GM12878 (cell line): ENCODE measurements around the gene CCL2. TPM values are rescaled to one million over a fixed set of nuclear protein-coding genes. Genes with fewer than 3 reads are reported as not detected.

ENCODE experiments used
- ATAC-seq: fragments of 200-7000 bp; cut with Tn5 transposase; 3 replicates; pipeline ENCODE4 v1.9.1; 2020; ENCODE audit warnings: mild to moderate bottlenecking, moderate library complexity
- BruUV-seq: library from RNA; stranded (reverse); fragments of 400-500 nt; replicated peaks from 2 replicates; lab custom pipeline; 2021; lab: Mats Ljungman, UMichigan
- CTCF ChIA-PET: fragments of 300-600 bp; sonication (Branson Sonifier 250); formaldehyde crosslinking; extraction: SDS; loops from one replicate; lab custom pipeline; 2021; ENCODE audit warnings: inconsistent platforms; lab: Yijun Ruan, JAX
- POLR2A ChIA-PET: fragments of 350-600 bp; formaldehyde crosslinking; extraction: SDS; loops from one replicate; lab custom pipeline; 2021; ENCODE audit warnings: inconsistent platforms; lab: Charles Lee
- RAD21 ChIA-PET: fragments of 300-600 bp; sonication (Branson Sonifier 250); formaldehyde crosslinking; loops from one replicate; lab custom pipeline; 2023; ENCODE audit warnings: antibody characterized with exemption; ENCODE audit not compliant: unreplicated experiment; lab: Charles Lee
- SMC1A ChIA-PET: fragments of 300-600 bp; sonication (Branson Sonifier 250); formaldehyde crosslinking; loops from one replicate; lab custom pipeline; 2023; ENCODE audit not compliant: unreplicated experiment, uncharacterized antibody; lab: Charles Lee
- DNase-seq: peaks from one replicate; pipeline ENCODE4 v3.0.0-alpha.2; 2011; ENCODE audit warnings: low read depth, low spot score
- FAIRE-seq: peaks from 3 replicates; lab custom pipeline; 2011; peaks lifted over from hg19 to GRCh38; lab: Jason Lieb, UNC
- H2AFZ ChIP-seq: 2 replicates; pipeline ENCODE4 v1.6.0; 2011; ENCODE audit warnings: low read depth, low read length, control low read depth; ENCODE audit not compliant: control insufficient read depth
- H3K27ac ChIP-seq: 2 replicates; pipeline ENCODE4 v1.5.1; 2011; ENCODE audit warnings: control low read depth; ENCODE audit not compliant: control insufficient read depth, insufficient read depth
- H3K27me3 ChIP-seq, 2 experiments: replicated peaks in 1 of 2; 2 replicates each; pipeline versions ENCODE4 v1.6.0 to v1.6.1; 2011; ENCODE audit warnings: low read length in 1 of 2; ENCODE audit not compliant: control insufficient read depth in 2 of 2, insufficient read depth in 2 of 2
- H3K36me3 ChIP-seq, 2 experiments: 2 replicates each; pipeline ENCODE4 v1.5.1; 2011; ENCODE audit warnings: low read length in 1 of 2; ENCODE audit not compliant: control insufficient read depth in 2 of 2, insufficient read depth in 2 of 2
- H3K4me1 ChIP-seq: 2 replicates; pipeline ENCODE4 v1.6.1; 2011; ENCODE audit warnings: mild to moderate bottlenecking, low read length, moderate library complexity, mixed read lengths; ENCODE audit not compliant: control insufficient read depth, insufficient read depth
- H3K4me2 ChIP-seq: 2 replicates; pipeline ENCODE4 v1.6.0; 2011; ENCODE audit warnings: control low read depth; ENCODE audit not compliant: control insufficient read depth, insufficient read depth
- H3K4me3 ChIP-seq: fragments of 200-600 bp; sonication (generic); 2 replicates; pipeline ENCODE4 v1.5.1; 2016
- H3K79me2 ChIP-seq: 2 replicates; pipeline ENCODE4 v1.6.0; 2011; ENCODE audit warnings: low read length; ENCODE audit not compliant: control insufficient read depth, insufficient read depth
- H3K9ac ChIP-seq: 2 replicates; pipeline ENCODE4 v1.8.0; 2011; ENCODE audit warnings: low read length, control low read depth, mixed read lengths; ENCODE audit not compliant: control insufficient read depth, insufficient read depth
- H3K9me3 ChIP-seq: replicated peaks from 3 replicates; pipeline ENCODE4 v1.5.1; 2011; ENCODE audit warnings: mild to moderate bottlenecking, low read length; ENCODE audit not compliant: control insufficient read depth, insufficient read depth
- H4K20me1 ChIP-seq: 2 replicates; pipeline ENCODE4 v1.6.0; 2011; ENCODE audit not compliant: control insufficient read depth, insufficient read depth
- BMI1 ChIP-seq: fragments of 450-650 bp; IDR thresholded peaks from 2 replicates; pipeline ENCODE4 v1.6.1; 2016; ENCODE audit warnings: mild to moderate bottlenecking, moderate library complexity, borderline replicate concordance
- GABPA ChIP-seq: IDR thresholded peaks from 2 replicates; pipeline ENCODE4 v1.6.1; 2014; ENCODE audit warnings: antibody characterized with exemption, low read depth, mild to moderate bottlenecking, inconsistent platforms
- NFYA ChIP-seq: IDR thresholded peaks from 2 replicates; pipeline ENCODE4 v1.6.1; 2011; ENCODE audit warnings: low read depth, mild to moderate bottlenecking, low read length, improper control_type of control experiment, borderline replicate concordance
- POLR2AphosphoS5 ChIP-seq: IDR thresholded peaks from 2 replicates; pipeline ENCODE4 v1.6.1; 2011; ENCODE audit warnings: mild to moderate bottlenecking, low read length, inconsistent platforms
- POU2F2 ChIP-seq: IDR thresholded peaks from 3 replicates; pipeline ENCODE4 v1.6.1; 2011; ENCODE audit warnings: low read depth, mild to moderate bottlenecking, low read length, borderline replicate concordance
- SMC3 ChIP-seq: IDR thresholded peaks from 2 replicates; pipeline ENCODE4 v1.6.1; 2011; ENCODE audit warnings: low read length, improper control_type of control experiment, borderline replicate concordance
- SP1 ChIP-seq: IDR thresholded peaks from one replicate; pipeline ENCODE4 v1.6.1; 2011; ENCODE audit warnings: low read depth, low read length
- TAF1 ChIP-seq: IDR thresholded peaks from 2 replicates; pipeline ENCODE4 v1.6.1; 2011; ENCODE audit warnings: mild to moderate bottlenecking, low read depth, low read length, borderline replicate concordance
- TCF7 ChIP-seq: IDR thresholded peaks from 2 replicates; pipeline ENCODE4 v1.6.1; 2014; ENCODE audit warnings: antibody characterized with exemption, borderline replicate concordance
- WGBS: methylation state at CpG from one replicate; pipeline ENCODE4 v1.1.6; 2016; ENCODE audit warnings: low lambda C conversion rate; ENCODE audit not compliant: insufficient replicate concordance, insufficient coverage; ENCODE audit errors: missing lambda C conversion rate; 5-methylcytosine and 5-hydroxymethylcytosine counted together
- in situ Hi-C: fragments of 300-500 bp; cut with MboI; formaldehyde crosslinking; loops from 9 replicates; pipeline ENCODE4 v1.14.3; 2018; ENCODE audit warnings: mixed read lengths
- intact Hi-C: fragments of 100-400 bp; cut with micrococcal nuclease; formaldehyde crosslinking; loops from one replicate; pipeline ENCODE4 v1.14.2; 2022; ENCODE audit not compliant: unreplicated experiment
- polyA plus RNA-seq, 11 experiments: library from polyadenylated mRNA; depleted of rRNA in 4 of 11; unstranded in 6 of 11; stranded (reverse) in 5 of 11; fragments of >200 nt; fragmentation: Nextera tagmentation in 4 of 11; fragmentation: Illumina TruSeq in 1 of 11; extraction: Ambion mirVana in 4 of 11; extraction: Trizol in 1 of 11; gene quantifications; 1 replicate in 1 of 11; 2 replicates in 10 of 11; pipeline versions ENCODE4 v1.2.1 to v1.2.3, GENCODE V29; 2011 to 2016; ENCODE audit warnings: inconsistent platforms in 2 of 11, missing spikeins in 2 of 11, low read depth in 1 of 11
- total RNA-seq, 4 experiments: library from RNA; depleted of rRNA in 3 of 4; stranded (reverse); fragments of >200 nt in 3 of 4; fragmentation: Illumina TruSeq in 1 of 4; extraction: Trizol in 1 of 4; gene quantifications; 2 replicates each; pipeline versions ENCODE4 v1.2.1 to v1.2.3, GENCODE V29; 2013 to 2021
- TF ChIP-seq, protein P1 (sequence below): IDR thresholded peaks from 2 replicates; pipeline ENCODE4 v1.6.1; 2012; ENCODE audit warnings: low read length, inconsistent platforms
- TF ChIP-seq, protein P2 (sequence below): fragments of 450-650 bp; formaldehyde crosslinking; IDR thresholded peaks from 2 replicates; pipeline ENCODE4 v1.4.0; 2022; ENCODE audit warnings: mild to moderate bottlenecking, moderate library complexity
- TF ChIP-seq, protein P3 (sequence below): fragments of 450-650 bp; IDR thresholded peaks from 2 replicates; pipeline ENCODE4 v1.6.1; 2014; ENCODE audit warnings: mild to moderate bottlenecking

Gene CCL2
- total and polyA plus RNA-seq, 10 of the 15 experiments (the other 5 are each of a cell fraction or from before 2014, with no cell fraction given), result 0.16 to 0.18 TPM; not detected in 8

DNA sequence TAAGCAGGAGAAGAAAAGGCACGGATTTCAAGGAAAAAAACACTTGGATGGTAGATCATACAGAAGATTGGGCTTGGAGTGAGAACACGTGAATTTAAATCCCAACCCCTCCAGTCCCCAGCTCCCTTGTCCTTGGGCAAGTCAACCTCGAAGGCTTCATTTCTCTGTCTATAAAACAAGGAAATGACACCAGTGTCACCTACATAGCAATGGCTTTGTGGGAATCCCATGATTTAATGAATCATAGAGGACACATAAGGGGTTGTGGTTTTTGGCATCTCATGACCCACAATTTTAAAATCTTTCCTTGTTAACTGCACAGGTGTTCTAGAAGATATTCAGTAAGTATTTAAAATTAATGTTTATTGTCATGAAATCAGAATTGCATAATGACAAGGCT, 8.2 kb upstream of the CCL2 start (continued):
- TF ChIP-seq SP1, result no peak

DNA sequence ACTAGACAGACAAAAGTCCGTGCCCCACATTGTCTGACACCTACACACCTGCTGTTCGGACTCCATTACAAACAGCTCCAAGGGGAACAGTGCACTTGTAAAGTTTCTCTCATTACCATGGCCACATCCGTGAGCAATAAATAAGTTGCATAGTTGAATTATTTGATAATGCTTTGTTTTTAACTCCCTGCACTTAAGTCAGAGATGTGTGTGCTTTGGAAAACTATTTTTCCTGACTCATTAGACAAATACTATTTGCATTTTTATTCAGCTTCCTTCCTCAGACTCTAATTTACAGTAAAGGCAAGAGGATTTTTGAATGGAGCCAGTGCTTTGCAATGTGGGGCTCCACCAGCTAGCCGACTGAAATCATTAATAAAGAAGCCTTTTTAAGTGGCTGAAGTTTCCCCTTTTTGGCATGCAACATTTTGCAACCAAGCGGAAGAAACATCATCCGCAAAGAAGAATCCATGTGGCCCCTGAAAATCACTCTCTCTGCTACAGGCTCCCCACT, 6.5 kb upstream of the CCL2 start:
- intact Hi-C loops, result no loop called here
- Histone ChIP-seq H3K9ac (no peak overlapping the region), H3K27ac (no peak overlapping the region), H3K27me3 (peaks cover 1 to 2% of the 10 kb centered on the region in 2 experiments; a peak in 2 of 4 replicates), H3K4me1 (peaks cover 22% of the 10 kb centered on the region), H3K9me3 (no peaks in the 10 kb centered on the region; the same call in 2 of the 3 replicates), H2AFZ (no peak overlapping the region), H3K36me3 (no peaks in the 10 kb centered on the region), H4K20me1 (no peaks in the 10 kb centered on the region), H3K79me2 (no peaks in the 10 kb centered on the region), H3K4me2 (no peak overlapping the region), H3K4me3 (no peak overlapping the region)
- no TSS peak for BruUV-seq
- TF ChIP-seq TCF7 (no peak), NFYA (no peak), GABPA (no peak), SMC3 (no peak), BMI1 (no peak), POLR2AphosphoS5 (no peak), POU2F2 (no peak), TAF1 (no peak)
- TF ChIP-seq, protein P1, sequence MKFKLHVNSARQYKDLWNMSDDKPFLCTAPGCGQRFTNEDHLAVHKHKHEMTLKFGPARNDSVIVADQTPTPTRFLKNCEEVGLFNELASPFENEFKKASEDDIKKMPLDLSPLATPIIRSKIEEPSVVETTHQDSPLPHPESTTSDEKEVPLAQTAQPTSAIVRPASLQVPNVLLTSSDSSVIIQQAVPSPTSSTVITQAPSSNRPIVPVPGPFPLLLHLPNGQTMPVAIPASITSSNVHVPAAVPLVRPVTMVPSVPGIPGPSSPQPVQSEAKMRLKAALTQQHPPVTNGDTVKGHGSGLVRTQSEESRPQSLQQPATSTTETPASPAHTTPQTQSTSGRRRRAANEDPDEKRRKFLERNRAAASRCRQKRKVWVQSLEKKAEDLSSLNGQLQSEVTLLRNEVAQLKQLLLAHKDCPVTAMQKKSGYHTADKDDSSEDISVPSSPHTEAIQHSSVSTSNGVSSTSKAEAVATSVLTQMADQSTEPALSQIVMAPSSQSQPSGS, result no peak
- TF ChIP-seq, protein P2, sequence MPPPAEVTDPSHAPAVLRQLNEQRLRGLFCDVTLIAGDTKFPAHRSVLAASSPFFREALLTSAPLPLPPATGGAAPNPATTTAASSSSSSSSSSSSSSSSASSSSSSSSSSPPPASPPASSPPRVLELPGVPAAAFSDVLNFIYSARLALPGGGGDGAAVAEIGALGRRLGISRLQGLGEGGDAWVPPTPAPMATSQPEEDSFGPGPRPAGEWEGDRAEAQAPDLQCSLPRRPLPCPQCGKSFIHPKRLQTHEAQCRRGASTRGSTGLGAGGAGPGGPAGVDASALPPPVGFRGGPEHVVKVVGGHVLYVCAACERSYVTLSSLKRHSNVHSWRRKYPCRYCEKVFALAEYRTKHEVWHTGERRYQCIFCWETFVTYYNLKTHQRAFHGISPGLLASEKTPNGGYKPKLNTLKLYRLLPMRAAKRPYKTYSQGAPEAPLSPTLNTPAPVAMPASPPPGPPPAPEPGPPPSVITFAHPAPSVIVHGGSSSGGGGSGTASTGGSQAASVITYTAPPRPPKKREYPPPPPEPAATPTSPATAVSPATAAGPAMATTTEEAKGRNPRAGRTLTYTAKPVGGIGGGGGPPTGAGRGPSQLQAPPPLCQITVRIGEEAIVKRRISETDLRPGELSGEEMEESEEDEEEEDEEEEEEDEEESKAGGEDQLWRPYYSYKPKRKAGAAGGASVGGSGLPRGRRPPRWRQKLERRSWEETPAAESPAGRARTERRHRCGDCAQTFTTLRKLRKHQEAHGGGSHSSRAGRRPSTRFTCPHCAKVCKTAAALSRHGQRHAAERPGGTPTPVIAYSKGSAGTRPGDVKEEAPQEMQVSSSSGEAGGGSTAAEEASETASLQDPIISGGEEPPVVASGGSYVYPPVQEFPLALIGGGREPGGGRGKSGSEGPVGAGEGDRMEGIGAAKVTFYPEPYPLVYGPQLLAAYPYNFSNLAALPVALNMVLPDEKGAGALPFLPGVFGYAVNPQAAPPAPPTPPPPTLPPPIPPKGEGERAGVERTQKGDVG (CRISPR knock-in tag), result no peak
- TF ChIP-seq, protein P3, sequence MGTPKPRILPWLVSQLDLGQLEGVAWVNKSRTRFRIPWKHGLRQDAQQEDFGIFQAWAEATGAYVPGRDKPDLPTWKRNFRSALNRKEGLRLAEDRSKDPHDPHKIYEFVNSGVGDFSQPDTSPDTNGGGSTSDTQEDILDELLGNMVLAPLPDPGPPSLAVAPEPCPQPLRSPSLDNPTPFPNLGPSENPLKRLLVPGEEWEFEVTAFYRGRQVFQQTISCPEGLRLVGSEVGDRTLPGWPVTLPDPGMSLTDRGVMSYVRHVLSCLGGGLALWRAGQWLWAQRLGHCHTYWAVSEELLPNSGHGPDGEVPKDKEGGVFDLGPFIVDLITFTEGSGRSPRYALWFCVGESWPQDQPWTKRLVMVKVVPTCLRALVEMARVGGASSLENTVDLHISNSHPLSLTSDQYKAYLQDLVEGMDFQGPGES, result no peak
- no peak for ATAC-seq
- in situ Hi-C loops, result no loop called here
- WGBS, result 9% methylated on average over 6 of the region's 6 CpGs
- ChIA-PET SMC1A (no interaction called here), POLR2A (no interaction called here), RAD21 (no interaction called here), CTCF (no interaction called here)
- FAIRE-seq, result no peak
- DNase-seq, result no peak
